ENCODE data around the gene IMMT. TPM values are rescaled to one million over a fixed set of nuclear protein-coding genes. Genes with fewer than 3 reads are reported as not detected.
A peak's percentile ranks its signal among the peaks of the same experiment; 100 is the strongest.

Gene IMMT
- total and polyA plus RNA-seq, 9 of the 15 experiments (the other 6 are each of a cell fraction or from before 2014, with no cell fraction given), result 119 to 294 (median 140) TPM

DNA sequence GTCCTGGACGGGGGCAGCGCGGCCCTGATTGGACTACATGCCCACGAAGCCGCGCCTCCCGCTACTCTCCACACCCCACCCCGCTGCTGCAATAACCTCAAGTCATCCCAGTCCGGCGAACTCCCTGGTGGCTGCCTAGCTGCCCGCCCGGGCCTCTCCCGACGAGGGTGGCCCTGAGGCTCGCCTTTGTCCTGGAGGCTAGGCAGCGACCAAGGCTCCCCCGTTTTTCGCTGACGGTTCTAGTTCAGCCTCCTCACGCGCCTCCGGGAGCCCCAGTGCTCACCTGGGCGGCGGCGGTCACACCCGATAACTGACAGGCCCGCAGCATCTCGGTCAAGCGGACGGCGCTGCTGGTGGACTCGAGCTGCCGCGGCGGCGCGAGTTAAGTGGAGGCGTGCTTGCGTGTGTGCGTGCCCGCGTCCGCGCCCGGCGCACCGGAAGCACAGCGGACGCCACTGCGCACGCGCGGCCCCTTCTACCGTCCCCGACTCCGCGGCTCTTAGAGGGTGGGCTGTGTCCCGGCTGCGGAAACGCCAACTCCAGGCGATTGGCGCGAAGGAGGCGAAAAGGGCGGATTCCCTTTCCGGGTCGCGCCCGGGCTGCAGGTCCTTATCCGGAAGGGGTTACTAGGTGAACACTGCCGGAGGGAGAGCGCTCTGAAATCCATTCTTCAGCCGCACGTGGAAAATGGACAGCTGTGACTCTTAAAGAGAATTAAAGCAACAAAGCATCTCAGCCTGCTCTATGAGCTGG lies at the start of gene IMMT (continued):
- TF ChIP-seq, protein P1, sequence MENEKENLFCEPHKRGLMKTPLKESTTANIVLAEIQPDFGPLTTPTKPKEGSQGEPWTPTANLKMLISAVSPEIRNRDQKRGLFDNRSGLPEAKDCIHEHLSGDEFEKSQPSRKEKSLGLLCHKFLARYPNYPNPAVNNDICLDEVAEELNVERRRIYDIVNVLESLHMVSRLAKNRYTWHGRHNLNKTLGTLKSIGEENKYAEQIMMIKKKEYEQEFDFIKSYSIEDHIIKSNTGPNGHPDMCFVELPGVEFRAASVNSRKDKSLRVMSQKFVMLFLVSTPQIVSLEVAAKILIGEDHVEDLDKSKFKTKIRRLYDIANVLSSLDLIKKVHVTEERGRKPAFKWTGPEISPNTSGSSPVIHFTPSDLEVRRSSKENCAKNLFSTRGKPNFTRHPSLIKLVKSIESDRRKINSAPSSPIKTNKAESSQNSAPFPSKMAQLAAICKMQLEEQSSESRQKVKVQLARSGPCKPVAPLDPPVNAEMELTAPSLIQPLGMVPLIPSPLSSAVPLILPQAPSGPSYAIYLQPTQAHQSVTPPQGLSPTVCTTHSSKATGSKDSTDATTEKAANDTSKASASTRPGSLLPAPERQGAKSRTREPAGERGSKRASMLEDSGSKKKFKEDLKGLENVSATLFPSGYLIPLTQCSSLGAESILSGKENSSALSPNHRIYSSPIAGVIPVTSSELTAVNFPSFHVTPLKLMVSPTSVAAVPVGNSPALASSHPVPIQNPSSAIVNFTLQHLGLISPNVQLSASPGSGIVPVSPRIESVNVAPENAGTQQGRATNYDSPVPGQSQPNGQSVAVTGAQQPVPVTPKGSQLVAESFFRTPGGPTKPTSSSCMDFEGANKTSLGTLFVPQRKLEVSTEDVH (IDR thresholded peaks at IDR 0.05; ENCODE audit: low read depth, partially characterized antibody), result peak; percentile 87
- TF ChIP-seq POLR2AphosphoS5 (IDR thresholded peaks at IDR 0.05; ENCODE audit: control insufficient read depth, insufficient read depth, low read depth, low read length), result peak; percentile 92
- TF ChIP-seq, protein P2, sequence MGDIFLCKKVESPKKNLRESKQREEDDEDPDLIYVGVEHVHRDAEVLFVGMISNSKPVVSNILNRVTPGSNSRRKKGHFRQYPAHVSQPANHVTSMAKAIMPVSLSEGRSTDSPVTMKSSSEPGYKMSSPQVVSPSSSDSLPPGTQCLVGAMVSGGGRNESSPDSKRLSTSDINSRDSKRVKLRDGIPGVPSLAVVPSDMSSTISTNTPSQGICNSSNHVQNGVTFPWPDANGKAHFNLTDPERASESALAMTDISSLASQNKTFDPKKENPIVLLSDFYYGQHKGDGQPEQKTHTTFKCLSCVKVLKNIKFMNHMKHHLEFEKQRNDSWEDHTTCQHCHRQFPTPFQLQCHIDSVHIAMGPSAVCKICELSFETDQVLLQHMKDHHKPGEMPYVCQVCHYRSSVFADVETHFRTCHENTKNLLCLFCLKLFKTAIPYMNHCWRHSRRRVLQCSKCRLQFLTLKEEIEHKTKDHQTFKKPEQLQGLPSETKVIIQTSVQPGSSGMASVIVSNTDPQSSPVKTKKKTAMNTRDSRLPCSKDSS (IDR thresholded peaks at IDR 0.05; ENCODE audit: low read depth, partially characterized antibody), result no peak
- no peak for TF ChIP-seq ARHGAP35 (IDR thresholded peaks at IDR 0.05; ENCODE audit: partially characterized antibody)
- TF ChIP-seq POLR2AphosphoS2 (IDR thresholded peaks at IDR 0.05; ENCODE audit: low read length), result peak; percentile 75; the same call in 1 of the 2 replicates
- no peak; the same call in 1 of the 2 replicates for TF ChIP-seq ILF3 (IDR thresholded peaks at IDR 0.05; ENCODE audit: borderline replicate concordance)
- TF ChIP-seq, protein P3, sequence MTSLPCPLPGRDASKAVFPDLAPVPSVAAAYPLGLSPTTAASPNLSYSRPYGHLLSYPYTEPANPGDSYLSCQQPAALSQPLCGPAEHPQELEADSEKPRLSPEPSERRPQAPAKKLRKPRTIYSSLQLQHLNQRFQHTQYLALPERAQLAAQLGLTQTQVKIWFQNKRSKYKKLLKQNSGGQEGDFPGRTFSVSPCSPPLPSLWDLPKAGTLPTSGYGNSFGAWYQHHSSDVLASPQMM (CRISPR knock-in tag; IDR thresholded peaks at IDR 0.05), result no peak
- TF ChIP-seq, protein P4, sequence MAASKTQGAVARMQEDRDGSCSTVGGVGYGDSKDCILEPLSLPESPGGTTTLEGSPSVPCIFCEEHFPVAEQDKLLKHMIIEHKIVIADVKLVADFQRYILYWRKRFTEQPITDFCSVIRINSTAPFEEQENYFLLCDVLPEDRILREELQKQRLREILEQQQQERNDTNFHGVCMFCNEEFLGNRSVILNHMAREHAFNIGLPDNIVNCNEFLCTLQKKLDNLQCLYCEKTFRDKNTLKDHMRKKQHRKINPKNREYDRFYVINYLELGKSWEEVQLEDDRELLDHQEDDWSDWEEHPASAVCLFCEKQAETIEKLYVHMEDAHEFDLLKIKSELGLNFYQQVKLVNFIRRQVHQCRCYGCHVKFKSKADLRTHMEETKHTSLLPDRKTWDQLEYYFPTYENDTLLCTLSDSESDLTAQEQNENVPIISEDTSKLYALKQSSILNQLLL (CRISPR knock-in tag; IDR thresholded peaks at IDR 0.05; ENCODE audit: borderline replicate concordance), result no peak
- TF ChIP-seq NR3C1 (CRISPR knock-in tag; IDR thresholded peaks at IDR 0.05), result no peak
- TF ChIP-seq, protein P5, sequence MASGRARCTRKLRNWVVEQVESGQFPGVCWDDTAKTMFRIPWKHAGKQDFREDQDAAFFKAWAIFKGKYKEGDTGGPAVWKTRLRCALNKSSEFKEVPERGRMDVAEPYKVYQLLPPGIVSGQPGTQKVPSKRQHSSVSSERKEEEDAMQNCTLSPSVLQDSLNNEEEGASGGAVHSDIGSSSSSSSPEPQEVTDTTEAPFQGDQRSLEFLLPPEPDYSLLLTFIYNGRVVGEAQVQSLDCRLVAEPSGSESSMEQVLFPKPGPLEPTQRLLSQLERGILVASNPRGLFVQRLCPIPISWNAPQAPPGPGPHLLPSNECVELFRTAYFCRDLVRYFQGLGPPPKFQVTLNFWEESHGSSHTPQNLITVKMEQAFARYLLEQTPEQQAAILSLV (tag; IDR thresholded peaks at IDR 0.05), result no peak
- no peak for TF ChIP-seq GATA2 (CRISPR knock-in tag; IDR thresholded peaks at IDR 0.05)
- TF ChIP-seq, protein P6, sequence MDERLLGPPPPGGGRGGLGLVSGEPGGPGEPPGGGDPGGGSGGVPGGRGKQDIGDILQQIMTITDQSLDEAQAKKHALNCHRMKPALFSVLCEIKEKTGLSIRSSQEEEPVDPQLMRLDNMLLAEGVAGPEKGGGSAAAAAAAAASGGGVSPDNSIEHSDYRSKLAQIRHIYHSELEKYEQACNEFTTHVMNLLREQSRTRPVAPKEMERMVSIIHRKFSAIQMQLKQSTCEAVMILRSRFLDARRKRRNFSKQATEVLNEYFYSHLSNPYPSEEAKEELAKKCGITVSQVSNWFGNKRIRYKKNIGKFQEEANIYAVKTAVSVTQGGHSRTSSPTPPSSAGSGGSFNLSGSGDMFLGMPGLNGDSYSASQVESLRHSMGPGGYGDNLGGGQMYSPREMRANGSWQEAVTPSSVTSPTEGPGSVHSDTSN (CRISPR knock-in tag; IDR thresholded peaks at IDR 0.05; ENCODE audit: low read depth), result no peak
- TF ChIP-seq, protein P6 (tag; conservative IDR thresholded peaks at IDR 0.05; ENCODE audit: low read depth), result no peak

All from K562 (cell line).